Kidney (tissue), 14 donors: Measurements from ENCODE around the gene RNF14. TPM values are rescaled to one million over a fixed set of nuclear protein-coding genes. Genes with fewer than 3 reads are reported as not detected.

Experiments used
- DNase-seq, 5 donors: peaks; one replicate each; pipeline ENCODE4 v3.0.0-alpha.2; 2013 to 2020
- FAIRE-seq: peaks from 2 replicates; lab custom pipeline; 2012; peaks lifted over from hg19 to GRCh38; lab: Jason Lieb, UNC
- H3K27ac ChIP-seq, 2 donors: one replicate each; pipeline ENCODE4 v1.7.0; 2013; ENCODE audit warnings: low read depth in 2 of 2, low read length in 2 of 2, inconsistent platforms in 1 of 2
- H3K27me3 ChIP-seq: one replicate; pipeline ENCODE4 v1.7.1; 2013; ENCODE audit warnings: low read length, inconsistent platforms; ENCODE audit not compliant: control insufficient read depth, insufficient read depth
- H3K36me3 ChIP-seq, 3 donors: one replicate each; pipeline versions ENCODE4 v1.7.0 to v1.7.1; 2013; ENCODE audit warnings: low read length in 3 of 3, control low read depth in 1 of 3, inconsistent platforms in 1 of 3; ENCODE audit not compliant: insufficient read depth in 3 of 3, control insufficient read depth in 2 of 3
- H3K4me1 ChIP-seq, 3 donors: one replicate each; pipeline versions ENCODE4 v1.7.0 to v1.7.1; 2013; ENCODE audit warnings: low read length in 3 of 3, inconsistent platforms in 1 of 3, low read depth in 1 of 3; ENCODE audit not compliant: control insufficient read depth in 2 of 3, insufficient read depth in 2 of 3
- H3K4me3 ChIP-seq, 3 donors: one replicate each; pipeline versions ENCODE4 v1.7.0 to v1.8.1; 2013; ENCODE audit warnings: low read length in 3 of 3, control low read depth in 1 of 3, inconsistent platforms in 1 of 3
- H3K9ac ChIP-seq, 3 donors: one replicate each; pipeline versions ENCODE4 v1.7.0 to v1.7.1; 2013; ENCODE audit warnings: low read length in 3 of 3, control low read depth in 1 of 3, inconsistent platforms in 1 of 3
- H3K9me3 ChIP-seq, 3 donors: one replicate each; pipeline versions ENCODE4 v1.7.0 to v1.7.1; 2013; ENCODE audit warnings: low read length in 3 of 3, control low read depth in 1 of 3, inconsistent platforms in 1 of 3; ENCODE audit not compliant: control insufficient read depth in 2 of 3, insufficient read depth in 1 of 3
- CTCF ChIP-seq: IDR thresholded peaks from 3 replicates; pipeline ENCODE4 v1.5.1; 2012; ENCODE audit warnings: mild to moderate bottlenecking, moderate library complexity, borderline replicate concordance; ENCODE audit not compliant: insufficient read depth; ENCODE audit errors: extremely low read depth
- intact Hi-C: fragments of 100-400 bp; cut with DNase I; formaldehyde crosslinking; loops from one replicate; pipeline ENCODE4 v1.11.1; 2022
- polyA plus RNA-seq: library from polyadenylated mRNA; stranded (reverse); fragments of 350-450 nt; fragmentation: Illumina TruSeq; extraction: RNeasy Lipid Tissue Mini Kit (QIAGEN cat#74804); gene quantifications from one replicate; pipeline ENCODE4 v1.2.3, GENCODE V29; 2014; ENCODE audit warnings: low read depth, low replicate concordance; ENCODE audit not compliant: insufficient read depth
- total RNA-seq: library from RNA; stranded (reverse); fragmentation: NEBNext Ultra II Directional; extraction: Animal tissue kit (Norgen Biotek cat#: 25700); gene quantifications from one replicate; pipeline ENCODE4 v1.2.1, GENCODE V29; 2021
- donor health status: control.
- donor health status: control.
- donor health status: control.
- donor health status: control.
- donor health status: control.
- donor health status: DM: yes; HTN: yes; CAD: no.
- donor health status: Normal renal cell carcinoma (clear cell type).

RNF14 gene
- total and polyA plus RNA-seq, 2 donors from 2014 or later, result 53.5 to 69.3 TPM

- Histone ChIP-seq H3K9ac (no peak overlapping the region), H3K4me3 (no peak overlapping the region), H3K9me3 (no peaks in the 10 kb centered on the region), H3K27ac (no peak overlapping the region), H3K4me1 (peaks cover 3 to 11% (median 4%) of the 10 kb centered on the region in 3 donors), H3K27me3 (no peaks in the 10 kb centered on the region), H3K36me3 (no peaks in the 10 kb centered on the region)
- DNase-seq, result no peak
- intact Hi-C loops, result no loop called here
- no peak for TF ChIP-seq CTCF
- no peak for FAIRE-seq
Observed at GRCh38 chr5:141961466-141961865, 7.4 kb upstream of the RNF14 start.

GRCh38 chr5:141963701-141964100 lies 5.2 kb upstream of the RNF14 start:
- Histone ChIP-seq H3K4me3 (no peak overlapping the region), H3K4me1 (peaks cover 3 to 7% (median 6%) of the 10 kb centered on the region in 3 donors), H3K27ac (no peak overlapping the region), H3K36me3 (no peaks in the 10 kb centered on the region), H3K27me3 (no peaks in the 10 kb centered on the region), H3K9ac (no peak overlapping the region), H3K9me3 (no peaks in the 10 kb centered on the region)
- no peak for TF ChIP-seq CTCF
- intact Hi-C loops, result no loop called here
- no peak for DNase-seq
- no peak for FAIRE-seq

GRCh38 chr5:141965071-141965470 lies 3.8 kb upstream of the RNF14 start:
- Histone ChIP-seq H3K9ac (no peak overlapping the region), H3K9me3 (no peaks in the 10 kb centered on the region), H3K27me3 (no peaks in the 10 kb centered on the region), H3K4me1 (peaks cover 4 to 6% (median 6%) of the 10 kb centered on the region in 3 donors), H3K4me3 (no peak overlapping the region), H3K27ac (no peak overlapping the region), H3K36me3 (no peaks in the 10 kb centered on the region)
- intact Hi-C loops, result no loop called here
- FAIRE-seq (no peak), DNase-seq (no peak)
- TF ChIP-seq CTCF, result no peak
